ENCODE measurements around the gene CDC42EP3.
A peak's percentile ranks its signal among the peaks of the same experiment; 100 is the strongest.

CDC42EP3 gene

DNA sequence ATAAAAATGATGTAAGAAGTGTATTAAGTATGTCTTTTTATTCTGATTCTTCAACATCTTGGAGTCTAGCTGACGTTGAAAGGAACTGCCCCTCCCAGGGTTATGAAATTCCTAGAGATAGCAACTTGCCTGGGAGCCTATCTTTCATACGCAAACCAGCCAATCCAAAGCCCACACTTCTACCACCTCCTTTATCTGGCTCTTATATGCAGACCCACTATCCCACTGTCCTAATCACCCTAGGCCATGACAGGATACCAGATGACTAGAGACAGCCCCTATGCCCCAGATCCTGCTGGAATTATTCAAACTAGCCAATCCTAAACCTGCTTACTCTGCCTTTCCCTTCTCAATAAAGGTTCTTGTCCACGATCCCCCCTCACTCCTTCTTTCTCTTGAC is 11.8 kb upstream of the CDC42EP3 start:
- DNase-seq, result no peak

DNA sequence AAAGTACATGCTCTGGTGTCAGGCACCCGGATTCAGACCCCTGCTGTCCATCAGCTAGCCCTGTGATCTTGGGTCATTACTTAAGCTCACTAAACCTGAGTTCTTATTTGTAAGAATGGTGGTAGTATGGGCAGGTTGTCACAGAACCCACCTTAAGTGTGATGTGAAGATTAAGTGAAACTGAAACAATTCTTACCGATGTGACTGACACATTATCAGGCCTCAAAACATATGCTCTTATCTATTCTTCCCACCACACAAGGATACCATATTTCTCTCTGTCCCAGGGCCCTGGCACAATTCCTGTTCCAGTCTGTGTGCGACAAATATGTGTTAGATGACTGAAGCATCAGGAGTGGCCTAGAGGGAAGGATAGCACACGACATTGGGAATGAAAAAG is 11.0 kb upstream of the CDC42EP3 start:
- DNase-seq, result no peak

DNA sequence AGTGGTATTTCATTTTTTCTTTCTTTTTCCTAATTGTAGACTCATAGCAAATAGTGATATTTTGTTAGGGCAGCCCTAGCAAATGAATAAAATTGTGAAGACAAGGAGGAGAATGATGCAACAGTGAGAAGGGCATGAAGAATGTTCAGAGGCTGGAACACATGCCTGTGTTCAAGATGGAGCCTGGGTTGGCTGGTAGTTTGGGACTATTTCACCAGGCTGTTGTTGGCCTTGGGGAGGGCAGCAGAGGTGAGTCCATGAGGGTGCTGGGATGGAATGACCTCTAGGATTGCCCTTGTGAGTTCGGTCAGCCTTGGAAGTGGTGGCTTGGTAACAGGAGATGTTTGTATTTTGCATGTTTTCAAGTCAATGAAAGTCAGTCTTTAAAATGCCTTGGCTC is 10.1 kb upstream of the CDC42EP3 start:
- no peak for DNase-seq

DNA sequence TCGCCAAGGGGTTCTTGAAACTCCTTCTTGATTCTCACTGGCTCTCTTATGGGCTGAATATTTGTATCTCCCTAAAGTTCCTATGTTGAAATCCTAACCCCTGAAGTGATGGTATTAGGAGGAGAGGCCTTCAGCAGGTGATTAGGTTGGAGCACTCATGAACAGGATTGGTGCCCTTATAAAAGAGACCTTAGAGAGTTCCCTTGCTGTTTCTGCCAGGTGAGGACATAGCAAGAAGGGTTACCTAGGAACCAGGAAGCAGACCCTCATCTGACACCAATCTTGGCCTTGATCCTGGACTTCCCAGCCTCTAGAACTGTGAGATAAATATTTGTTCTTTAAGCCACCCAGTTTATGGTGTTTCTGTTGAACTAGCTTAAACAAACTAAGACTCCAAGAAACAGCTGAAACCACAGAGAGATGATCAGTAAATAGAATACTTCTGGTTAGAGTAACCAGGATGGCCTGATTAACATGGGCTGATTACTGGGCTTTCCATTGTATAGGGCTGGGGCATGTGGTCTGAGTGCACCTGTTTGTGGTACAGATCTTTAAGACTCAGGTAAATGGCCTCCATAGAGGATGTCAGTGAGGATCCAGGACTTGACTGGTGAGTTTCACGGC is 7.7 kb upstream of the CDC42EP3 start:
- DNase-seq, result no peak

DNA sequence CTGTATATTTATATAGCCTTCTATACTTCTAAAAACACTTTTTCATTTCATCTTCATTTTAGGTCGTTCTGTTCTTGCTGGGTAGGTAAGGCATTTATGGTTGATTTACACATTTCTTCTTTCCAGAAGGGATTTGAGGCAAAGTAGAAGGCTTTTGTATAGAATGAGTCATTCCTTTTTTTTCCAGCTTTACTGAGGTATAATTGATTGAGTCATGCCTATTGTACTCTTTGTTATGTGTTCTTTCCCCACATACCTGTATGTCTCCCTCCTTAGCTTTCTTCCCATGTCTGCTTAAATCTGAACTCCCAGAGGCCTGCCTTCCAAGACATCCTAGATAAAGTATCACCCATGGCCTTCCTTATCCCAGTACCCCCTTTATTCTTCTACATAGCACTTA is 4.8 kb upstream of the CDC42EP3 start:
- no peak for DNase-seq

DNA sequence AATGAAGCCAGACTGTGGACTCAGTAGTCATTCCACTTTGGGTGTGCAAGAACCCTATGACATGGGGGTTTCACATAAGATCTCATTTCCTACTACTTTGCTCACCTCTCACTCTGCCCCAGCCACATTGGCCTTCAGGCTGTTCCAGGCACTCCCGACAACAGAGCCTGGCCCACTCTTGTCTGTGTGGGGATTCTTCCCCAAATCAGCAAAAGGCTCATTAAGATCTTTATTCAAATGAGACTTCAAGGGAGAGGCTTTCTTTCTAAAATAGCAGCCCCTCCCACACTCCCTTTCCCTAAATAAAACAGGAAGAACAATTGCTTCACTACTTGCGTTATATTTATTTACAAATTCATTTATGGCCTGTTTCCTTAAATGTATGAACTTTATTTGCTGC is 3.5 kb upstream of the CDC42EP3 start:
- DNase-seq, result no peak

DNA sequence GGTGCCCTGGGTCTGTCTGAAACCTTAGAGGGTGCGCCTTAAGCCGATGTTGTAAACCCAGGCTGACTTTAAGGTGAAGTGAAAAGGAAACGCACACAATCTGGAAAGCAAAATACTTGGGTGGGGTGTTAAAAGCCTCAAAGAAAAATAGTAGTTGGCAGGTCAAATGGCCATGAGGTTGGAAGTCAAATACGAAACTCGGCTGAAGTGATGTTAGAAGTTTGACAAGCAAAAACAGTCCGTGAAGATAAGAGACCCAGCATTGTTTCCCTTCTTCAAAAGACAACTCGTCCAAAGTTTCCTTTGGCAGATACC is 1.4 kb upstream of the CDC42EP3 start:
- no peak for DNase-seq

DNA sequence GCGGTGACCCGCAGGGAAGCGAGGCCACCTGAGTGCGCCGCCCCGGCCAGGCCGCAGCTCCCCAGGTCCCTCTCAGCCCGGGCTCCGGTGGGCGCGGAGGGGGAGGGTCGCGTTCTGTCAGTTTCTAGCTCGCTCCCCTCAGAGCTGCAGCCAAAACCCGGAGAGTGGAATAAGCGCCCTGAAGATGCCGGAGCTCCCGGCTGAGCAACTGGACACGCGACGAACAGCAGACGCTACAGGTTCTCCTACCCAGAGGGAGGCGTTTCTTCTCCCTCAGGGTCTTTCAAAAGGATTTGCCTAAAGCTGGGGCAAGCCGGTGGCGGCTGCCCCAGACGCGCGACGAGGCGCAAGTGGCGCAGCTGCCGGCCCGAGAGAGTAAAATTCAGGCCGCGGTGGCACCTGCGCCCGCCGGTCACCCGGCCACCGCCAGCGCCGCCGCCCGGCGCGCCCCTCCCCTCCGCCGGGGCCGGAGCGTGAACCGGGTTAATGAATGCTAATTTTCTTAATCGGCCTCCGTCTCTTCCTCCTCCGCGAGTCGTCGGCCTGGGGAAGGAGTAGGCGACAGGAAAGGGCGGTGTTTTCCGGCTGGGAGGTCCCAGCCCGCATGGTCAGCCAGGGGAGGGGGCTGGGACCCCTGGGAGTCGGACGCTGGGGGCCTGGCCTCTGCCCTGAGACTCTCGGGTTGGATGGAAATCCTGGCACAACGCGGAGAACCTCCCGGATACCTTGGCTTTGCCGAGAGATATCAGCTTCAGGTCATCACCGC is 845 bp upstream of the CDC42EP3 start:
- peak; percentile 79 for DNase-seq

DNA sequence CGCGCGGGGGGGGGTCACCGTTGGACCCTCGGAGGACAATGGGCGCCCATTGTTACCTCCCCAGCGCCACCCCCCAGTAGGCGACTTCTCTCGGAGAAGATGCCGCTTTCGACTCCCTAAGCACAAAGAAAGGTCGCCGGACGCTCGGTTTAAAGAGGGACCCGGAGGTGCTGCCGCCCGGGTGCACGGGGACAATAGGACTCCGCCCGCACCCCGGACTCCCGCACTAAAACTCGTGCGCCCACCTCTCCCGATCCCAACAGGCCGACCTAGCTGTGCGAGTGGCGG is 318 bp upstream of the CDC42EP3 start:
- no peak for DNase-seq

DNA sequence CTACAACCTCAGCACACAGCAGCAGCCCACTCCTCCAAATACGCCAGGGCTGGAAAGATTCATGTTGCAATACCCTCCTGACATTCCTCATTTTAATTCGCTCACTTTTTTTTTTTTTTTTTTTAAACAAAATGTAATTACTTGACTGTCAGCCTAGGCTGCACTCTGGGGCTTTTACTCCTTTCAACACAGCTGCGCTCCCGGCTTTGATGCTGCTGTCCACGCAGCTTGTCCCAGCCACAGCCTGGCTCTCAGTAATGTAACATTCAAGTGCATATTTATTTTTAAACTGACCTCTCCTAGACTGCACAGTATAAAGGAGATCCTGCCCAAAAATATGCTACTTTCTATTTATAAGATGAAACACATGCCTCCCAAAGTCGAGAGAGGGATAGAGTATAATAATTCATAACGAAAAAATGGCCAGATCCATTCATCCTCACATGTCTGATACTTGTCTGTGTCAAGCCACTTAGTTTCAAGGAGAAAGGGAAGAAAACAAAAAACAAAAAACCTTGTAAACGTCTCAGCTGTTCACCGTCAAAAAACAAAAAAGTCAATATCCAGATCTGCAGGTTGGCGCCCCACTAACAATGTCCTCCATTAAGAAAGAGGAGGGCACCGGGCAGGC is 949 bp downstream of the CDC42EP3 start:
- no peak for DNase-seq

DNA sequence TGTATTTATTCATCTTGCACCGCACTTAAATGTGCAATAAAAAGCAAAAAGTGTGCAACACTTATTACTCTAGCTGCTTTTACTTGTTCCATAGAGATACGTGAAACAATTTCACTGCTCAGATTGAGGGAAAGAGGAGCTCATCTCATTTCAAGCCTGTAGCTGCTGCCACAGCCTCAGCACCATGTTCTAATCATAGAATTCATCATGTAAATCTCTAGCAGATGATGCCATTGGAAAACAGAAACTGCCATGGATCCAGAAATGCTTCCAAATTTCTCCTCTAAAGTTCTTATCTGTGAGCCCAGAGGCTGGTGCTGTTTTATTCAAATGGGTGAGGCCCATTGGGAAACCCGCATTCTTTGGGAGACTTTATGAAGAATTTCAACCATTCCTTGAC is 2.0 kb downstream of the CDC42EP3 start:
- no peak for DNase-seq

DNA sequence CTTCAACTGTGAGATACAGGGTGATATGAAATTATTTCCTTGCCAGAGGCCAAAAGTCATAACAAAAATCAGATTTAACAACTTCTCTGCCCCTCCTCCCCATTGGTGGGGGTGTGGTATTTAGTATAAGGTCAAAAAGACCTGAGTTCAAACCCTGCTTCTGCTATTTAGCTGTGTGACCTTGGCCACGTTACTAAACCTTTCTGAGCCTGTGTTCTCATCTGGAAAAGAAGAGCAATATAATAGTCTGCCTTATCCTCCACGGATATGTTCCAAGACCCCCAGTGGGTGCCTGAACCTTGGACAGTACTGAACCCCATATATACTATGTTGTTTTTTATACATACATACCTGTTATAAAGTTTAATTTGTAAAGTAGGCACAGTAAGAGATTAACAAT is 3.7 kb downstream of the CDC42EP3 start:
- DNase-seq, result no peak

DNA sequence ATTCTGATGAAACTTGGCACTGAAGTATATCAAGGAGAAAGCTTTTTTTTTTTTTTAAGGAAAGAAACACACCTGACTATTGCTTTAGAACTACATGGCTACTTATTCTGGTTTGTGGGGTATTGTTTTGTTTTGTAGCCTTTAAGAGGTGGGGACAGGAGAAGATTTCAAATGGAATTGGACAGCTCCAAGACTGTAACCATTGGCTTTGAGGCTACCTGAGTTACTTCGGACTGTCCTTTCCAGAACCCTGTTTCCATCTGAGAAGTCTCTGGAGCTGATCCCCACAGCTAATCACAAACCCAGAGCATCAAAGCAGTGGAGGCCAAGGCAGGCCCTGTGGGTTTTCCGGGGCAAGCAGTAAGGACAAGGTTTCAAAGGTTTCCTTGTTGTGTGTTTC is 4.7 kb downstream of the CDC42EP3 start:
- no peak for DNase-seq

DNA sequence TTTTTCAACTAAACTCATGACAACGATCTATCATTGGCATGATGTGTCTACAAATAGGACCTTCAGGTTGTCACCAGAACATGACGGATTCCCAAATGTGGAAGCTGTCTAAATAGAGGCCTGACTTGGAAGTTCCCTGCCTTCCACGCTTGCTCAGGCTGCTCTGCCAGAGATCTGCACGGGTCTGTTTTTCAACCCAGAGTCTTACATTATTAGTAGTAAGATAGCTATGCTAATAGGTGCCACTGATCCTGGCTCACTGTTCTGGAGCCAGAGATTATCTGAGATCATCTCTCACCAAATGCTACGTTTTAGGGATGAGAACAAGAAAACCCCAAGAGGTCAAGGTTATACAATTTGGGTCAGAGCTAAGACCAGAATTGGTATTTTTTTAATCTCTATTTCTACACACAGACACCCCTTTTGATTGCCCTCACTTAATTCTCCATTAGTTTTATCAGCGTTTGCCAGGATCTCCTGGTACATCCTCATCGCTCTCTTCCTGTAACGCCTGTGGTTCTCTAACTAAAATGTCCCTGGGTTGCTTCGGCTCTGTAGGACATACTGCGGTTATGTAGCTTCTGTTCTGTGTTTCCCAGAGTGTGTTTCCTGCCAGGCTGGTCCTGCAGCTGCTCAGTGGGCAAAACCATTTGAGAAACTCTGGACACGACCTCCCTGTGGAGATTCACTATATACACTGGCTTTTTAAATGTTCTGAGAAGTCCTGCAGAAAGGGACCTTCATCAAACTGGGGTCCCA is 5.7 kb downstream of the CDC42EP3 start:
- no peak for DNase-seq

DNA sequence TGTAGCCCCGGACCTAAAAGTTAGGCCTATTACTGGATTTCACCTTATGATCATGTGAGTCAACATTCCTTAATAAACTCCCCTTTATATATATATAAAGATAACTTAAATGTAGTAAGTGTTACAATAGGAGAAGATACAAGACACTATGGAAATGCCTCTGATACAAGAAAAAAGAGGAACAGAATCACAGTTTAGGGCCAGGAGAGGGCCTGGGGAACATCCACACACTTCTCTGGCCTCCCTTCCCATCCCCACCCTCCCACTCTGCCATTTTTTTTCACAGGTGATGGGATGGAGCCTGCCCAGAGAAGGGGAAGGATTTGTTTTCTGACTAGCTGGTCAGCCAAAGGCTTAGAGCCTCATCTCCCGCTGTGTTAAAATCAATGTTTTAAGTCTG is 6.4 kb downstream of the CDC42EP3 start:
- DNase-seq, result no peak

DNA sequence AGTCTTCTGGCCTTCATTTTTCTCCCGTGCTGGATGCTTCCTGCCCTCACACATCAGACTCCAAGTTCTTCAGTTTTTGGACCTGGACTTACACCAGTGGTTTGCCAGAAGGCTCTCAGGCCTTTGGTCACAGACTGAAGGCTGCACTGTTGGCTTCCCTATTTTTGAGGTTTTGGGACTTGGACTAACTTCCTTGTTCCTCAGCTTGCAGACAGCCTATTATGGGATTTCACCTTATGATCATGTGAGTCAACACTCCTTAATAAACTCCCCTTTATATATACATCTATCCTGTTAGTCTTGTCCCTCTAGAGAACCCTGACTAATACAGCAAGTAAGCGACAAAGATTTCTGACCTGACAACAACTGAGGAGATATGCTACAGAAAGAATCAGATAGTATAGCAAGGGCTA is 7.2 kb downstream of the CDC42EP3 start:
- no peak for DNase-seq

DNA sequence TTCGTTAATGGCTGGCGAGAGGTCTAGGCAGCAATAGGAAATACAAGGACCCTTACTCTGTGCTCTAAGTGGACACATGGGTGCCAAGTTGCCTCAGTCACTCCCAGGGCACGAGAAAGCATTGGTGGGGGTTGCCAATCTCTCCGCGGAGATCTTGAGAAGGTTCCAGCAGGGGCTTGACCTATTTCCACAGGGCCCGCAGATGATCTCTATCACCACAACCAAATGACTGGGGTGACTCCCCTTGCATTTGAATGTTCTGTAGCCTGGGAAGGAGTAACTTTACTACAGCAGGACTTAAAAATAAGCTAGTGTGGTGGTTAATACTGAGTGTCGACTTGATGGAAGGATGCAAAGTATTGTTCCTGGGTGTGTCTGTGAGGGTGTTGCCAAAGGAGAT is 8.1 kb downstream of the CDC42EP3 start:
- no peak for DNase-seq

DNA sequence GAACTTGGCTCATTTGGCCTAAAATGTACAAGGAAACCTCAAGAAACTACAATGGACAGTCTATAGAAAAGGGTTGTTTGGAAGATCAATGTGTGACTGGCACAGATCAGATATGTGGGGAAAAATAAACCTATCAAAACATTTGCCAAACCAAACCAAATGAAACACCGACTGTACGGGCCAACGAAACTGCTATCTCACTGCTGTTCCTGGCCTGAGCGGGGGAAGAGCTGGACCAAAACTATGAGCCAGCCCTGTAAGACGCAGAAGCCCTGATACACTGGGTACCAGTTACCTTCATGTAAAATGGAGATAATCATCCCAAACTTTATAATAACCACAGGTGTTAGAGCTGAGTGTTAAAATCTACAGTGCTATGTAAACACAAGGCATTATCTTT is 11.7 kb downstream of the CDC42EP3 start:
- DNase-seq, result no peak

DNA sequence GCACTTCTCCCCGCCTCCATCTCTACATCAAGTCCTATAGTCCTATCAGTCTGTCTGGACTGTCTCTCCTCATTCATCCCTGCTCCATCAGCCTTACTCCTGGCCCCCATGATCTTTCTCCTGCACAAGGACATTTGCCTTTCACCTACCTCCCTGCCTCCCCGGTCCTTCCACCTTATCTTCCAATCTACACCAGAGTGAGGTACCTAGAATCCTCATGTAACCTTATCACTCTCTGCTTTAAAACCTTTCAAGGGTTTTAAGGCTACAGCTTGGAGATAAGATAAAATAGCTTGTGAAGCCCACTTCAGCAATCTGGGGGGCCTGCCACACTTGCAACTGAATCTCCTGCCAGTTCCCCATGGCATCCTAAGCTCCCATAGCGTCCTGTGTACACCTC is 12.8 kb downstream of the CDC42EP3 start:
- DNase-seq, result no peak

DNA sequence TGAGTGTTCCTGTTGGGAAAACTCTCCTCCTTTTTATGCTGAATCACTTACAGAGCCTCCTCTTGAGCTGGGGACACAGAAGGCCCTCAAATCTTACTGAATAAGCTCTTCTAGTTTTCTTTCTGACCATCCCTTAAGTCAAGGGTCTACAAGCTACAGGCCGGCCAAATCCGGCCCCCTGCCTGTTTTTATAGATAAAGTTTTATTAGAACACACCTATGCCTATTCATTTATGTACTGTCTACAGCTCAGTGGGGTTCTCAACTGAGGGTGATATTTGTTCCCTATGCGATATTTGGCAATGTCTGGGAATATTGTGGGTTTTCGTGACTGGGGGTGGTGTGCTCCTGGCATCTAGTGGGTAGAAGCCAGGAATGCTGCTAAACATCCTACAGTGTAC is 14.0 kb downstream of the CDC42EP3 start:
- DNase-seq, result no peak

DNA sequence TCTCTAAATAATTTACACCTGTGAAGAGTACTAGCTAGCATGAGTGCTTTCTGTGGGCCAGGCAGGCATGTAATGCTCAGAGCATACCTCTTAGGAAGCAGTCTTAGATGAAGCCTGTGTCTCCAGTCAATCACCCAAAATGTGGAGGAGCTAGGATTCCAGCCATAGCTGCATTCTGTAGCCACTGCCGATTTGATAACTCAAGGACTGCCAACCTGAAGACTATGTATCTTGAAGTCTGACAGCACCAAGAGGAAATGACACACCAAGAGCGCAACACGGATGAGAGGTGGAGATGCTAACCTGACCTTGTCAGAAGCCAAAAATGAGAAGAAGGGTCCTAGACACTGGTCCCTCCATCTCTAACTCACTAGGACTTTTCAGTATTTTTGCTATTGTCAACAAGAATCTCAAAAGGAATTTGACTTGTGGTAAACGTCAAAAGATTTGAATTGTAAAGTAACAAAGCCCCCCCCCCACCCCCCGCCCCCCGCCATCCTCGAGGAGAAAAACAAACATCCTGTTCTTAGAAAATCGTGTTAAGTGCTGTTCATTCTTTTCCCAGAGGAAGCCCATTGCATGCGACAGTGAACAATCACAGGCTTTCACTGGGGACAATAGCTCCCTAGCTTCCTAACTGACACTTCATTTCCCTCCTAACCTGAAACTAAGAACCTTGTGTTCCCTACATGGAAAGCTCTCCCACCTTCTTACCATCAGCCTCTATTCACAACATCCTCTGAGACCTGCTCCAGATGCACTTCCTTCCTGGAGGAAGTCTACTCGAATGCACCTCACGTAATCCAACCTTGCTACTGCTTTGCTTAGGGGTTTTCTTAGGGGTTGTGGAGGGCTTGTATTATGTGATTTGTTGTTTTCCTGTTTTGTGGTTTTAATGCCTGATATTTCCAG is 14.7 kb downstream of the CDC42EP3 start:
- no peak for DNase-seq

DNA sequence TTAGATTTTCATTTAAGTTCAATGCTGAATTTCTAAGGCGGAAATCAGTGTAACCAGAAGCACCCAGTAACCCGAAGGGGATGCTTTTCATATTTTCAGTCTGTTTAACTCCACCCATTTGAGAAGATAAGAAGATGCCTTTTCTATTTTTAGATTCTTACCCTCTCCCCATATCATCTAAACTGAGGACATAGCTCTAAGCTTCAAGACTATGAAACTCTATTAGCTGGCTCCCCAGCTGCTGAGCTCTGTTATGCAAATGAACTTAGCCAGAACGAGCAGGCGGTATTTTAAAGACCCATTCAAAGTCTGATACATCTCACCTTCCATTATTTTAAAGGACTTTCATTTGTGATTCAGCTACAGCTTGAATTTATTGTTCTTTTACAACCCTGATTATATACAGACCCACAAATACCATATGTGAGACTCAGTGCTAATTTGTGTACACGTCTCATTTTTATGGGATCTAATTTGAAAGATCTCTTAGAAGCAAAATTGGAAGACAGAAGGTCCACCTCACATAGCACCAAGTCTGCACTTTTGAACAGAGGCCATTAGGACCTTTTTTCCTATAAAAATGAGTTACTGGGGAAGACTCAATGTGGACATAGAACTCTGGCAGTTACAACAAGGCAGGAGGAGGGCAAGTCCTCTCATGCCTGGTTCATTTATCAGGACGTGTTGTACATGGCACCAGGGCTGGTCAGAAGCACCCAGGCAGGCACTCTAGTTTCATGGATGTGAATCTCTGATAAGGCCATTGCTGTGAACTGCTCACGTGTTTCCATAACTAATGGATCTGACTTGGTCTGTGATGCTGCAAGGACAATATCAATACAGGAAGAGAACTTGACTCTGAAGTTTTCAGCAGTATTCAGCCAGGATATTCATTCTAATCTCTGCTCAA is 16.3 kb downstream of the CDC42EP3 start:
- no peak for DNase-seq
